HFF-Myc (cell line): Measurements from ENCODE around the gene ST6GALNAC3.
"Not testable (repeated sequence)": the region's sequence is repeated elsewhere in the genome, so short reads cannot be mapped to it uniquely, and the experiment has no call there.

Experiments used
- DNase-seq: peaks from one replicate; pipeline ENCODE4 v3.0.0-alpha.2; 2011; ENCODE audit warnings: low read depth; ENCODE audit errors: extremely low read depth
- H3K4me3 ChIP-seq: replicated peaks from 2 replicates; pipeline ENCODE4 v1.5.1; 2011; ENCODE audit warnings: low read depth, mild to moderate bottlenecking, control low read depth, low read length
- CTCF ChIP-seq: IDR thresholded peaks from 2 replicates; pipeline ENCODE4 v1.5.1; 2012; ENCODE audit warnings: mild to moderate bottlenecking, low read depth, low read length, control low read depth; ENCODE audit errors: missing control alignments

ST6GALNAC3 gene

GRCh38 chr1:76090283-76091203 lies 16.0 kb downstream of the ST6GALNAC3 start:
- TF ChIP-seq CTCF, result no peak
- no peak overlapping the region for H3K4me3 ChIP-seq
- no peak for DNase-seq

DNA sequence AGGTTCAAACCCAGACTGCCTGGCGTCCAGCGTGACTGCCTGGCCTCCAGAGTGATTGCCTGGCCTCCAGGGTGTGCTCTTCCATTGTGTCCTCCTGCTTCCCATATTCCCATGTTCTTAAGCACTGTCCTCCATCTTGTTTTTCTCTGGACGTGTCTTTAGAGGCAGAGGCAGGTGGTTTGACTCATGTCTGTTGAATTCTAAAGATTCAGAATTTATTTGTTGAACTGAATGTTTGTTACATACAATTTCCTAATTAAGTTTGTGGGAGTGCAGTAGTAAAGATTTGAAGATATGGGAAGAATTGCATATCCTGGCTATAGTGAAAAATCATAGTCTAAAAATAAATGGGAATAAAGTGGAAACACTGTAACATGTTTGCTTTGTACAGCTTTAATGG lies 18.3 kb downstream of the ST6GALNAC3 start:
- H3K4me3 ChIP-seq, result no peak overlapping the region
- TF ChIP-seq CTCF, result no peak
- no peak for DNase-seq

DNA sequence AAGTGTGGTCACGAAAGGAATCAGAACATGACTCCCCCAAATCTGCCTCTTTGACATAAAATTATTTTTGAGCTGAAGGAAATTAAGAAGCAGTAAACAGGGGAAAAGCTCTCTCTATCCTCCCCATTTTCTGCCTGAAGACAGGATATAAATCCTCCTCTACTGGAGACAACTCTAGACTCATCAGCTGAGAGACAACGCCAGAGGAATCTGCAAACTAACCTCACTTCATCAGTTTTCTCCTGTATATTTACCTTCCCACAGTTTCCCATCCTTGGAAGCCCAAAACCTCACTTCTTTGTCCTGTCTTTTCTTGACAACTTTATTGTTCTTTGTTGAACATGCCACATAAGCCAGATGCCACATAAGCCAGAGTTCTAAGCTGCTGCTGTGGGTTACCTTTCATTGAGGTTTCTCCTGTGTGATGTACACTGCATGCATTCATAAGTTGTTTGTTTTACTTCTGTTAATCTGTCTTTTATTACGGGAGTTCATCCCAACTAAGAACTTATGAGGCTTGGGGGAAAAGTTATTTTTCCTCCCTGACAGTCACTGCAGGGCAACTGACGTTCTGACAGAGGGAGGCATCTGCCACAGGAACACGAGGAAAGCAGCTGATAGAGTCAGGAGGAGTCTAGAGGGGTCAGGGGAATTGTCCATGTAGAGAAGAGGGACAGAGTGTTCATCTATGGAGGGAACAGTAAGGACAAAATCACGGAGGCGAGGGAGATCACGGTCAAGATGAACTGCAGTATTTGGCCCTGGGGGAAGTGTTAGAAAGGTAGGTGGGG lies 19.2 kb downstream of the ST6GALNAC3 start:
- no peak for DNase-seq
- H3K4me3 ChIP-seq, result no peak overlapping the region
- TF ChIP-seq CTCF, result no peak

GRCh38 chr1:76095802-76096201 lies 21.3 kb downstream of the ST6GALNAC3 start:
- DNase-seq, result no peak
- no peak for TF ChIP-seq CTCF
- H3K4me3 ChIP-seq, result no peak overlapping the region

DNA sequence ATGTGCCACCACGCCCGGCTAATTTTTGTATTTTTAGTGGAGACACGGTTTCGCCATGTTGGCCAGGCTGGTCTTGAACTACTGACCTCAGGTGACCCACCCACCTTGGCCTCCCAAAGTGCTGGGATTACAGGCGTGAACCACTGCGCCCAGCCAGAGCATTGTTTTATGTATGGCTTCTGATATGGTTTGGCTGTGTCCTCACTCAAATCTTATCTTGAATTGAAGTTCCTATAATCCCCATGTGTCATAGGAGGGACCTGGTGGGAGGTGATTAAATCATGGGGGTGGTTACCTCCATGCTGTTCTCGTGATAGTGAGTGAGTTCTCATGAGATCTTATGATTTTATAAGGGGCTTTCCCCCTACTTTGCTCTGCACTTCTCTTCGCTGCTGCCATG lies 22.5 kb downstream of the ST6GALNAC3 start:
- DNase-seq, H3K4me3 ChIP-seq: not testable (repeated sequence)

DNA sequence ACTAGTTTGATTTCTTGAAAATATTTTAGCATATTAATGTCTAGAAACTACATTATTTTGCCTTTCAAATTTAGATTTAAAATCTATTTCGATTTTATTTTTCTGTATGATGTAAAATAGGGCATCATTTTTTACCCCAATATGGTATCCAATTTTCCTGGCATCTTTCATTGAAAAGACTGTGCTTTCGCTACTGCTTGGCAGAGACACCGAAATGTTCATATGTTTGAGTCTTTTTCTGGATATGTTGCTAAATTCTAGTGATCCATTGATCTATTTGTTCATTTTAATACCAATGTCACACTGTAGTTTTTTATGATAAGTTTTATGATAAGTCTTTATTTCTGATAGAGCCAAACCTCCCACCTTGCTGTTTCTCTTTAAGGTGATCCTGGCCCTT lies 24.3 kb downstream of the ST6GALNAC3 start:
- TF ChIP-seq CTCF, result no peak
- DNase-seq, result no peak
- no peak overlapping the region for H3K4me3 ChIP-seq

GRCh38 chr1:76101548-76101947 lies 27.0 kb downstream of the ST6GALNAC3 start:
- H3K4me3 ChIP-seq, result no peak overlapping the region
- no peak for TF ChIP-seq CTCF
- DNase-seq, result no peak
